GM19397 (cell line): ENCODE data around the gene GABRB1.

ENCODE experiments used
- ATAC-seq: cut with Tn5 transposase; IDR thresholded peaks from one replicate; pipeline ENCODE4 v1.9.1; 2021; ENCODE audit warnings: mild to moderate bottlenecking, moderate library complexity; ENCODE audit not compliant: unreplicated experiment

Gene GABRB1

GRCh38 chr4:47110546-47111132, 79.3 kb downstream of the GABRB1 start:
- ATAC-seq, result no peak

- no peak for ATAC-seq
Measured at GRCh38 chr4:47118192-47118929, 87.0 kb downstream of the GABRB1 start.

- ATAC-seq, result no peak
Measured at GRCh38 chr4:47120783-47121182, 89.4 kb downstream of the GABRB1 start.

GRCh38 chr4:47122592-47123291, 91.4 kb downstream of the GABRB1 start:
- ATAC-seq, result peak; percentile 92

GRCh38 chr4:47128991-47129390, 97.6 kb downstream of the GABRB1 start:
- ATAC-seq, result no peak

- no peak for ATAC-seq
Measured at GRCh38 chr4:47135210-47135609, 103.8 kb downstream of the GABRB1 start.

GRCh38 chr4:47143261-47143660, 111.9 kb downstream of the GABRB1 start:
- no peak for ATAC-seq

GRCh38 chr4:47145630-47146029, 114.3 kb downstream of the GABRB1 start:
- ATAC-seq, result peak; percentile 99

- no peak for ATAC-seq
Measured at GRCh38 chr4:47154816-47155370, 123.5 kb downstream of the GABRB1 start.

GRCh38 chr4:47155919-47156318, 124.6 kb downstream of the GABRB1 start:
- no peak for ATAC-seq

GRCh38 chr4:47160095-47160494, 128.7 kb downstream of the GABRB1 start:
- ATAC-seq, result no peak

- ATAC-seq, result no peak
Measured at GRCh38 chr4:47167081-47168035, 136.0 kb downstream of the GABRB1 start.

GRCh38 chr4:47184083-47184482, 152.7 kb downstream of the GABRB1 start:
- no peak for ATAC-seq

GRCh38 chr4:47185761-47186160, 154.4 kb downstream of the GABRB1 start:
- no peak for ATAC-seq

- ATAC-seq, result no peak
Measured at GRCh38 chr4:47187608-47188007, 156.2 kb downstream of the GABRB1 start.

GRCh38 chr4:47193179-47193578, 161.8 kb downstream of the GABRB1 start:
- ATAC-seq, result no peak

GRCh38 chr4:47194036-47194737, 162.8 kb downstream of the GABRB1 start:
- ATAC-seq, result no peak

- no peak for ATAC-seq
Measured at GRCh38 chr4:47195706-47196105, 164.3 kb downstream of the GABRB1 start.

GRCh38 chr4:47198791-47199190, 167.4 kb downstream of the GABRB1 start:
- no peak for ATAC-seq

- ATAC-seq, result no peak
Measured at GRCh38 chr4:47203593-47203992, 172.2 kb downstream of the GABRB1 start.
